Caco-2 (cell line): ENCODE data around the gene DIAPH2. TPM values are rescaled to one million over a fixed set of nuclear protein-coding genes. Genes with fewer than 3 reads are reported as not detected.

Experiments
- BruUV-seq: library from RNA; stranded (reverse); fragments of 400-500 nt; replicated peaks from 2 replicates; lab custom pipeline; 2021; lab: Mats Ljungman, UMichigan
- CTCF ChIA-PET: fragments of 300-600 bp; sonication (Branson Sonifier 250); formaldehyde crosslinking; loops from one replicate; lab custom pipeline; 2022; ENCODE audit warnings: antibody characterized with exemption; lab: Charles Lee
- POLR2A ChIA-PET: fragments of 300-600 bp; sonication (Branson Sonifier 250); formaldehyde crosslinking; loops from one replicate; lab custom pipeline; 2022; ENCODE audit warnings: antibody characterized with exemption; lab: Charles Lee
- DNase-seq, 2 experiments: peaks; one replicate each; pipeline versions ENCODE4 v3.0.0 to v3.0.0-alpha.2; 2020 to 2022
- H3K27me3 ChIP-seq: replicated peaks from 2 replicates; pipeline ENCODE4 v1.6.0; 2011; ENCODE audit warnings: low read length; ENCODE audit not compliant: control insufficient read depth, insufficient read depth
- H3K36me3 ChIP-seq: 2 replicates; pipeline ENCODE4 v1.5.1; 2011; ENCODE audit warnings: low read length; ENCODE audit not compliant: control insufficient read depth, insufficient read depth
- H3K4me1 ChIP-seq: fragments of 250-450 bp; sonication (Bioruptor Pico); 2 replicates; pipeline ENCODE4 v1.5.1; 2020; ENCODE audit warnings: mild to moderate bottlenecking
- H3K4me3 ChIP-seq: 2 replicates; pipeline ENCODE4 v1.5.1; 2011; ENCODE audit warnings: low read depth, mild to moderate bottlenecking, control low read depth, low read length
- H3K9me3 ChIP-seq: fragments of 250-450 bp; sonication (Bioruptor Pico); 2 replicates; pipeline ENCODE4 v1.5.1; 2020; ENCODE audit warnings: mild to moderate bottlenecking, moderate library complexity
- H3K27ac Mint-ChIP-seq: one replicate; pipeline ENCODE4 v1.8.0; 2022; ENCODE audit warnings: mixed read lengths; ENCODE audit not compliant: unreplicated experiment
- H3K27me3 Mint-ChIP-seq: one replicate; pipeline ENCODE4 v1.8.0; 2022; ENCODE audit warnings: mixed read lengths; ENCODE audit not compliant: insufficient read depth, unreplicated experiment
- H3K36me3 Mint-ChIP-seq: one replicate; pipeline ENCODE4 v1.8.0; 2022; ENCODE audit warnings: mild to moderate bottlenecking, mixed read lengths; ENCODE audit not compliant: insufficient read depth, unreplicated experiment
- H3K4me1 Mint-ChIP-seq: one replicate; pipeline ENCODE4 v1.8.0; 2022; ENCODE audit warnings: low read depth, mixed read lengths; ENCODE audit not compliant: unreplicated experiment
- H3K4me3 Mint-ChIP-seq: one replicate; pipeline ENCODE4 v1.8.0; 2022; ENCODE audit warnings: mild to moderate bottlenecking, moderate library complexity, mixed read lengths; ENCODE audit not compliant: unreplicated experiment
- H3K9me3 Mint-ChIP-seq: one replicate; pipeline ENCODE4 v1.8.0; 2022; ENCODE audit warnings: mixed read lengths; ENCODE audit not compliant: unreplicated experiment
- CTCF ChIP-seq, 2 experiments: fragments of 200-600 bp in 1 of 2; IDR thresholded peaks; 1 replicate in 1 of 2; 2 replicates in 1 of 2; pipeline versions ENCODE4 v1.5.1 to v1.8.0; 2011 to 2022; ENCODE audit warnings: antibody characterized with exemption in 1 of 2, control low read depth in 1 of 2, inconsistent platforms in 1 of 2, low read depth in 1 of 2, low read length in 1 of 2, mild to moderate bottlenecking in 1 of 2, moderate library complexity in 1 of 2; ENCODE audit not compliant: insufficient read depth in 1 of 2, severe bottlenecking in 1 of 2, unreplicated experiment in 1 of 2
- intact Hi-C: fragments of 100-400 bp; cut with micrococcal nuclease; formaldehyde crosslinking; loops from one replicate; pipeline ENCODE4 v1.10.0; 2022; ENCODE audit not compliant: unreplicated experiment
- total RNA-seq: library from RNA; stranded (reverse); gene quantifications from 2 replicates; pipeline ENCODE4 v1.2.3, GENCODE V29; 2022

The DIAPH2 gene
- total RNA-seq, 1 experiment from 2014 or later, result 16.1 TPM

GRCh38 chrX:97358941-97359340, 674.3 kb downstream of the DIAPH2 start:
- TF ChIP-seq CTCF (IDR thresholded peaks at IDR 0.05; ENCODE audit: insufficient read depth in 1 of 2, low read depth in 1 of 2, low read length in 1 of 2, severe bottlenecking in 1 of 2, unreplicated experiment in 1 of 2), result no peak
- H3K9me3 ChIP-seq, result no peaks in the 10 kb centered on the region
- DNase-seq, result no peak
- Mint-ChIP-seq H3K27me3 (no peaks in the 10 kb centered on the region), H3K4me1 (no peaks in the 10 kb centered on the region), H3K9me3 (no peaks in the 10 kb centered on the region), H3K27ac (no peak overlapping the region), H3K36me3 (no peaks in the 10 kb centered on the region), H3K4me3 (no peak overlapping the region)
- BruUV-seq, result no TSS peak
- no peaks in the 10 kb centered on the region for H3K36me3 ChIP-seq
- no peak overlapping the region for H3K4me3 ChIP-seq
- CTCF ChIA-PET, result no interaction called here
- no peaks in the 10 kb centered on the region for H3K27me3 ChIP-seq
- POLR2A ChIA-PET, result no interaction called here
- intact Hi-C loops, result no loop called here
- H3K4me1 ChIP-seq, result no peaks in the 10 kb centered on the region

GRCh38 chrX:97363843-97364242, 679.2 kb downstream of the DIAPH2 start:
- H3K4me1 ChIP-seq, result no peaks in the 10 kb centered on the region
- no peak for TF ChIP-seq CTCF (IDR thresholded peaks at IDR 0.05; ENCODE audit: insufficient read depth in 1 of 2, low read depth in 1 of 2, low read length in 1 of 2, severe bottlenecking in 1 of 2, unreplicated experiment in 1 of 2)
- no peak for DNase-seq
- no peaks in the 10 kb centered on the region for H3K27me3 Mint-ChIP-seq
- peaks cover 6% of the 10 kb centered on the region for H3K4me1 Mint-ChIP-seq
- H3K4me3 ChIP-seq, result no peak overlapping the region
- H3K9me3 ChIP-seq, result no peaks in the 10 kb centered on the region
- ChIA-PET CTCF (no interaction called here), POLR2A (no interaction called here)
- intact Hi-C loops, result no loop called here
- no peaks in the 10 kb centered on the region for H3K9me3 Mint-ChIP-seq
- no peaks in the 10 kb centered on the region for H3K27me3 ChIP-seq
- no peak overlapping the region for H3K4me3 Mint-ChIP-seq
- no TSS peak for BruUV-seq
- H3K36me3 ChIP-seq, result no peaks in the 10 kb centered on the region
- no peak overlapping the region for H3K27ac Mint-ChIP-seq
- H3K36me3 Mint-ChIP-seq, result no peaks in the 10 kb centered on the region

- BruUV-seq, result no TSS peak
- no peaks in the 10 kb centered on the region for H3K27me3 Mint-ChIP-seq
- intact Hi-C loops, result no loop called here
- no peaks in the 10 kb centered on the region for H3K4me1 ChIP-seq
- H3K27ac Mint-ChIP-seq, result no peak overlapping the region
- no peaks in the 10 kb centered on the region for H3K27me3 ChIP-seq
- peaks cover 6% of the 10 kb centered on the region for H3K4me1 Mint-ChIP-seq
- H3K4me3 Mint-ChIP-seq, result no peak overlapping the region
- DNase-seq, result no peak
- H3K36me3 ChIP-seq, result no peaks in the 10 kb centered on the region
- TF ChIP-seq CTCF (IDR thresholded peaks at IDR 0.05; ENCODE audit: insufficient read depth in 1 of 2, low read depth in 1 of 2, low read length in 1 of 2, severe bottlenecking in 1 of 2, unreplicated experiment in 1 of 2), result no peak
- ChIA-PET POLR2A (no interaction called here), CTCF (no interaction called here)
- H3K4me3 ChIP-seq, result no peak overlapping the region
- no peaks in the 10 kb centered on the region for H3K36me3 Mint-ChIP-seq
- H3K9me3 ChIP-seq, result no peaks in the 10 kb centered on the region
- no peaks in the 10 kb centered on the region for H3K9me3 Mint-ChIP-seq
Observed at GRCh38 chrX:97366237-97366636, 681.6 kb downstream of the DIAPH2 start.
